ENCODE results near the gene PRKCA.

Gene PRKCA

GRCh38 chr17:66523378-66524200 is 221.2 kb downstream of the PRKCA start:
- no peak for DNase-seq

- no peak for DNase-seq
Measured at GRCh38 chr17:66524877-66525276, 222.5 kb downstream of the PRKCA start.

- DNase-seq, result no peak
Measured at GRCh38 chr17:66525338-66525737, 222.9 kb downstream of the PRKCA start.

DNA sequence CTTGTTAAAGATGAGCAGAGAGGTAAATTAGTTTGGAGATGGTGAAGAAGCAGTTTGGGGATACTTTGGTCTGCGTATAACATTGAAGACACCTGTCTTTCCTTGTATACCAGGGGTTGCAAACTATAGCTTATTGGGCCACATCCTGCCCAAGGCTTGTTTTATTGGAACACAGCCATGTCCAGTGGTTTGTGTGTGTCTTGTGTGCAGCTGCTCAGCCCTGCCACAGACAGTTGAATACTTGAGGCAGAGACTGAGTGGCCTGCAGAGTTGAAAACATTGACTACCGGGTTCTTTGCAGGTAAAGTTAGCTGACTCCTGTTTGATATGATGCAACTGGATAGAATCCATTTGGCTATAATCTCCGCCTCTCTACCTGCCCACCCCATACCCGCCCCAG is 224.4 kb downstream of the PRKCA start:
- no peak for DNase-seq

DNA sequence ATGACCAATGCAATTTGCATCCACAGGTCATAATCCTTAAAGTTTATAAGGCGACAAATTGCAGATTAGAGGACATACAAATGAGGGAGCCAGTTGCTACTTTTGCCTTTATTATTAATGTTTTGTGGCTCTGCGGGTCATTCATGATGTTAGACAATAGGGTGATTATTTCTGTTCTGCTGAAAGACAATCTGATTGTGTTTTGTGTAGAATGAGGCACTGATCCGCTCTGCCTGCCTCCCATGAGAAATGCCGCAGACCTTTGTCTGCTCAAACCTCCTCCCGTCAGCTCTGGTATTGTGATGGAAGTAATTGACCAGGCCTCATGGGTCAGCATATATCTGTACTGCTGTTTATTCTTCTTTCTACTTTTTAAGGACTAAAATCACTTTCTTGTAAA is 224.9 kb downstream of the PRKCA start:
- no peak for DNase-seq

- DNase-seq, result no peak
Measured at GRCh38 chr17:66531851-66532295, 229.5 kb downstream of the PRKCA start.

GRCh38 chr17:66533572-66533971 is 231.2 kb downstream of the PRKCA start:
- no peak for DNase-seq

- DNase-seq, result no peak
Measured at GRCh38 chr17:66533986-66534385, 231.6 kb downstream of the PRKCA start.

GRCh38 chr17:66535611-66536010 is 233.2 kb downstream of the PRKCA start:
- no peak for DNase-seq

DNA sequence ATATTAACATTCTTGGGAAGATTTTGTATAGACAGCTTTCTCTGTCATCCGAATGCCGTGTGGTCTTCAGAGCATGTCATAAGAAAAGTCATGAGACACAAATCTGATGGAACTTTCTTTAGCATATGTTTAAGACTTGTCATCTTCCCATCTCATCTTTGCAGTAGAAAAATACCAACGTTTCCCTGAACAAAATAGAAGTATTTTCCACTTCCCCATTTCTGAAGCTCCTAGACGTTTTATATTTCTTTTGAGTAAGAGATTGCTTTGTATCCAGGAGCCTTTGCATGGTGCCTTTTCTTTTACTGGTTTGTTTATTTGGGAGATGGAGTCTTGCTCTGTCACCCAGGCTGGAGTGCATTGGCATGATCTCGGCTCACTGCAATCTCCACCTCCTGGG is 235.1 kb downstream of the PRKCA start:
- no peak for DNase-seq

GRCh38 chr17:66538776-66539175 is 236.4 kb downstream of the PRKCA start:
- no peak for DNase-seq

- DNase-seq, result no peak
Measured at GRCh38 chr17:66540131-66540781, 237.8 kb downstream of the PRKCA start.

DNA sequence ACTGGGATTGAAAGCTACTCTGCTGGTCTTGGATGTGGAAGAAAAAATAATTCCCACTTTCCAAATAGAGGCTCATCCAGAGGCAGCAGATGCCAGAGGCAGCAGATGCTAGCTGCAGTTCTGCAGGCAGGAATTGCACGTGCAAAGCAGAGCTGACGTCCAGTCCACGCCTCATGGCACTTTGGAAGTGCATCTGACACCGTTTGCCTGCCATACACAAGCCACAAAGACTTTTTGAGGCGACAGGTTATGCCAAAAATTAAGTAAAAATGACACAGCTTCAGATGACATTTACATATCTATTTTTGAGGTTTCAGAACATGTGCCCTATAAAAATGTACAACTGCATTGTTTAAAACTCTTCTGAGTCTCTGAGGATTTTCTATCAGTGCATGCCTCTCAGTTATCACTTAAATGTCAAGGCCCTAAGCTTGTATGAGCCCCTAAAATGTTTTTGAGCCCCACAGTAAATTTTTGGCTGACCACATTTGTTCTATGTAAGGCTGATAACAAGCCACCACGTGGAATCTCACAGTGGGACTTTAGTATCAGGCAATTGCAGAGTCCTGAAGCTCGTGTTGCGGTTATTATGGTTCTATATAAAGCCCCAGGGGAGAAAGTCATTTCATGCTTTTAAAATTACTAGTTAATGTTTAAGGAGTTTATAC is 239.2 kb downstream of the PRKCA start:
- no peak for DNase-seq

DNA sequence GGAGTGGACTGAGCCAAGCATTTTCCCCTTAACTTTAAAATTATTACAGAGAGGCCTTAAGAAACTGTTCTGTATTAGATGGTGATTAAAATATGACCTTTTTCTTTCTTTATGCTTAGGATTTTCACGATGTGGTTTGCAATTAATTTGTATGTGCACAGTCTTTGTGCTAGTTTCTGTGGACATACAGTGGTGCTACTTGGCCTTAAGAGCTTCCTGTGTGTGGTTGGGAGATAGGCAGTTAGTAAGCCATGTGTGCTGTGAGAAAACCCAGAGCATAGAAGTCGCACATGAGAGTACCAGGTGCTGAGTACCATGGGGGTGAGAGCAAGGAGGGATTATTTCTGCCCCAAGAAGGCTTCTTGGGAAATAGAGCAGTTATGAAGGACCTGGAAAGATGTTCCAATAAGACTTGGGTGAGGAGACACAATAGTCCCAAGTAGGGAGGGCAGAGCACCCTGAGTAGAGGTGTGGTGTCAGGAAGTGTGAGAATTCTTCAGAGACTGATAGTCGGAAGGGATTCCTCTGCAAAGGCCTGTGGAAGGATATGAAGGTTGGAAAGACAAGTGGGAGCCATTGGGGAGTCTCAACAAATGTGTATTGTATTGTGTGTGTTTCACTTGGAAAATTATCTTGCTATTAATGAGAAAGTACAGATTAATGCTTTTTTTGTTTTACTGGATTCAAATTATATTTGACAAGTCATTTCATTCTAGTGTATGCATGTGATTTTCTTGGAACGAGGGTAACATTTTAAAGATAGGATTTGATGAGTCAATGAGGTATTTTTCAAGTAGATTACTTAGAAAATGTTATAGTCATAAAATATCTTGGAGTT is 239.9 kb downstream of the PRKCA start:
- no peak for DNase-seq

- no peak for DNase-seq
Measured at GRCh38 chr17:66542967-66543520, 240.6 kb downstream of the PRKCA start.

- no peak for DNase-seq
Measured at GRCh38 chr17:66543526-66543925, 241.1 kb downstream of the PRKCA start.

DNA sequence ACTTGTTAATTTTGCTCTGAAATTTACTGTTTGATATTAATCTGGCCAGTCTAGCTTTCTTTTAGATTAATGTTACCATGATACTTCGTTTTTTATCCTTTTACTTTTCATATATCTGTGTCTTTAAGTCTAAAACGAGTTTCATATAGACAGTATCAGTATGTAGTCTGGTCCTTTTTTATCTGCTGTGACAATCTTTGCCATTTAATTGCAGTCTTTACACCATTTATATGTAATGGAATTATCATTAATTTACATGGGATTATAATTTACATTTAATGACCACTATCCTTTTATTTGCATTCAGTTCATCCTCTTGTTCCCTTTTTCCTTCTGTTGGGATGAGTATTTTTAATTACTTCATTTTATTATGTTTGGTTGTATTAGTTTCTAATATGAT is 243.5 kb downstream of the PRKCA start:
- DNase-seq, result no peak

GRCh38 chr17:66547151-66547865 is 244.9 kb downstream of the PRKCA start:
- DNase-seq, result no peak

GRCh38 chr17:66548158-66548557 is 245.7 kb downstream of the PRKCA start:
- no peak for DNase-seq

- no peak for DNase-seq
Measured at GRCh38 chr17:66548659-66549310, 246.4 kb downstream of the PRKCA start.

- DNase-seq, result no peak
Measured at GRCh38 chr17:66549311-66549704, 246.9 kb downstream of the PRKCA start.
